Activated T-cell treated with anti-CD3 and anti-CD28 coated beads, Interleukin-2, amount 50 U/mL, for 48 hours (primary cell): ENCODE data around the gene PLXNB1.

ENCODE experiments used
- DNase-seq, 2 experiments: peaks; one replicate each; pipeline ENCODE4 v3.0.0-alpha.2; 2020

The PLXNB1 gene

GRCh38 chr3:48416546-48416945, 13.3 kb downstream of the PLXNB1 start:
- DNase-seq, result no peak

GRCh38 chr3:48416091-48416505, 13.8 kb downstream of the PLXNB1 start:
- no peak for DNase-seq

DNA sequence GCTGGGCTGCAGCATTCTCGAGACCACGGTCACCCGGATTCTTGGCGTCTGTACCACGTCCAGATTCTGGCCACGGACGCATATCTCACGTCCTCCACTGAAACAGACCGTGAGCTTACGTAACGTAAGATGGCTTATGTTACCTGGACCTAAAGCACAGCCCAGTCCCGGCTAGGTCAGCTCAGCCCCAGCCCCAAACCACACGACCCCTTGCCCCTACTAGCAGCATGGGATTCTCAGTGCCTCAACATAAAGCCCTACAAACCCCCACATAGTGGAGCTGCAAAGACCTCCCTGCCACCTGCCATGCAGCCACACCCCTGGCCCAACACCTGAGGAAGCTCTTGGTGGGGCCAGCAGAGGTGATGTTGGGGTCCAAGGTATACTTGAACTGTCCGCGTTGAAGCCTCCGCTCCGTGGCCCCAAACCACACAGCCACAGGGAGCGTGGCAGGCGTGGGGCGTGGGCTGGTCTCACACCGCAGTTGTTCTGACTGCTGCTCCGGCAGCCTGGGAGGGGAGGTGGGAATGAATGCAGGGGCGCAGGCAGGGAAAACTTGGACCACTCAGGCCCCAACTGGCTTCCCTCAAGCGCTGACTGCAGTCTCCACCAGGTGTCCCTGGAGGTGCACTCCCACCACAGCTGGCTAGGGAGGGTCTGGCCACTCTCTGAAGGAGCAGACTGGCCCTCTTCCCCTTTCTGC, 14.5 kb downstream of the PLXNB1 start:
- DNase-seq, result no peak

GRCh38 chr3:48414376-48415250, 15.3 kb downstream of the PLXNB1 start:
- no peak for DNase-seq

DNA sequence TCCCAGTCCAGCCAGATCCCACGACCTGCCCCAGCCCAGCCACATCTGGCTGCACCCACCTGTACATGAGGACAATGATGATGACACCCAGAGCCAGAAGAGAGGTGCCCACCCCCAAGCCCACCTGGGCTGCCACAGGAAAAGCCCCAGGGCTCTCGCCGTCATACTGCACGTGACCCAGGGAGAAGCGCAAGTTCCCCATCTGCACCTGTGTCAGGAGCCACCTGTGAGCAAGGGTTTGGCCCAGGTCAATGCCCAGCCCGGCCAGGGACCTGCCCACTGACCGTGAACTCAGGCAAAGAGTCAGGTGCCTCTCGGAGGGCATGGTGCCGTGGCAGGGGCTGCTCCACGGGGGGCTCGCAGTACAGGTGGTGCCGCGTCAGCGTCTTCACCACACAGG, 16.3 kb downstream of the PLXNB1 start:
- DNase-seq, result no peak

DNA sequence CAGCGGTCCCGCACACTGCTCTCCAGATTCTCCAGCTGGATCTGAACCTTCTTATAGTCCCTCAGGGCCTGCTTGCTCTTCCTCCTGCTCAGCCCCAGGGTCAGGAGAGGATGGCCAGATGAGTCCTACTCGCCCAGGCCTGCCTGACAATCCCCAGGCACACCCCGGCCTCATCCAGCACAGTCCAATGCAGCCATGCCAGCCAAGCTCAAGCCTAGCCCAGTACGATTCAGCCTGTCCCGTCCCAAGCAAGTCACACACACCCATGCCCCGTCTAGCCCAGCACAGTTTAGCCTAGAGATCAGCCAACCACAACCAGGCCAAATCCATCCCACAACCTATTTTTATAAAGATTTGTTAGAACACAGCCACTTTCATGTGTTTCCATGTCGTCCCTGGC, 16.8 kb downstream of the PLXNB1 start:
- no peak for DNase-seq

DNA sequence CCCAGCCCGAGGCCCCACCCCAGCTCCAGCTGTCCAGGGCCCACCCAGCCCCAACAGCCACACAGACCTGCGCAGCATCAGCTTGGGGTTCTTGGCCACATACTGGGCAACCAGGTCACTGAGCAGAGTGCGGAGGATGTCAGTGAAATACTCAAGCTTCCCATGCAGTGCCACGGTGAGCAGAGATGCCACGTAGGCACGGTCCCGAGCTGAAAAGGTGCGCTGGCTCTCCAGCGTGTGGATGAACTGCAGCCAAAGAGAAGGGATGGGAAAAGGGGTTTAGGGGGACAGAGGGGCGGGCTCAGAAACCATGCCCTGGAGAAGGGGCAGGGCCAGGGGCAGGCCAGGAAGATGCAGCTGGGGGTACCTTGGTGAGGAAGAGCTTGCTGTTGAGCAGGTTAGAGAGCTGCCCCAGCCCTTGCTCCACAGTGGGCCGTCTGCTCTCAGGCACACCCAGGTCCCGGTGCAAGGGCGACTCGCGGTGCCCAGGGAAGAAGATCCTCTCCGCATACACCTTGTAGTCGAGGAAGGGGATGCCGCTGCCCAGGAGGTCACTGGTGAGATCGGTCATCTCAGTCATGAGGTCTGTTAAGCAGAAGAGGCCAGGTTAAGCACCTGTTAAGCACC, 17.4 kb downstream of the PLXNB1 start:
- no peak for DNase-seq

DNA sequence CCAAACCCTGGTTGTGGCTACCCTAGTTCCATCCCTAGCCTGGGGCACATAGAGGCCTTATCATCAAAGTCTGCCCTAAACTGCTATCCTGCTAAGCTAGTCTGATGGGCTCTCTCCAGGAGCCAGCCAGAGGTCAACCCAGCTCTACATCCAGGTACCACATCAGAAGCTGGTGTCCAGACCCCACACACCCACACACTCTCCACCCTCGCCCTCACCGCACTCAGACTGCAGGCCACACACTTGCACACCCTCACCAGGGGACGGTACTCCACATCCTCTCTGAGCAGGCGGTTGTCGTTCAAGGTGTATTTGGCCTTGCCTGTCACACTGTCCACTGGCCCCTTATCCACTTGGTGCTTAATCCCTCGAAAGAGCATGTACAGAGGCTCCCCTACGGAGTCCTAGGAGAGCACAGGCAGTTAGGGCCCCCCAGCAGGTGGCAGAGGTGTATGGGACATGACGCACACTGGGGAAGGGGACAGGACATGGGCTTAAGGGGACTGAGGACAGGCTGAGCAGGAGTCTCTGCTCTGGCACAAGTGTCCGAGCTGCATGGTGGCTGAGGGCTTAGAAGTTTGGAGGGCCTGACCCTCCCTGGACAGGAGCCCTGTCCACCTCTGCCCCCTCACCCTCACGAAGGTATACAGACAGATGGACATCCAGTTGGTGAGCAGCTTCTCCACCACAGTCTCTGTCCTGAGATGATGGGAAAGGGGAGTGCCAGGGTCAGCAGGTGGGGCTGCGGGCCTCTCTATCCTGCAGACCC, 18.1 kb downstream of the PLXNB1 start:
- DNase-seq, result no peak

GRCh38 chr3:48411041-48411588, 18.8 kb downstream of the PLXNB1 start:
- DNase-seq, result no peak

DNA sequence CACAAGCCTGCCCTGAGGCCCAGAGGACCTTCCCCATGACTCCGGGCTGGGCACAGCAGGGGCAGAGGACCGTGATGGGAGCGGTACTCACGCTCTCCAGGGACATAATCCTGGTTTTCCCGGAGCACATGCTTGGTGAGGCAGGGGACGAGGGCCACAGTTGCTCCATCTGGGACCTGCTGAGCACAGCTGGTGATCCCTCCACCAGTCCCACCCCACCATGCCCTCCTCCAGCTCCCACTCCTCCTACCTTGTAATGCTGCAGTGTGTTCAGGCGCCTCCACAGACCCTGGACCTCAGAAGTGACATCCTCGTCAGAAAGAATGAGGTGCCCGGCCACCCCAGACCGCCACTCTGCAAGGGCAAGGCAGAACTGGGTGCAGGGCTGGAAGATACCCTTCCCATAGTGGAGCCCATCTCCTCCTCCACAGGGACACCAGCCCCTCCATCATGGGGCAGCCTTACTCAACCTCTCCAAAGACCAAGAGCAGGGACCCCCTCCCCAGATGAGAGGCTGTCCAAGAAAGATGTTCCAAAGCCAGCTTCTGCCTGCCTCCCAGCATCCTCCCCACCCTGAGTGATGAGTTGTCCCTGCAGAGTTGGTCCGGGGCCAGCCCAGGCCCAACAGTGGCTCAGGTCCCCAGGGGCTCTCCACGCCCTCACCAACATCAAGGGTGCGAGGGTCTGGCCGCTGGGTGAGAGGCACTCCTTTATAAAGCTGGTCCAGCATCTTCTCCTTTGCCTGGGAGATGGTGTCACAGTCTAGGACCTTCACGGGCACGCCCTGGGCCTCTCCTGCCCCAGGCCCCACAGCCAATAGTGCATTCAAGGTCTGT, 19.5 kb downstream of the PLXNB1 start:
- DNase-seq, result peak in 1 of 2 experiments; percentile 7

- no peak for DNase-seq
Observed at GRCh38 chr3:48409291-48410201, 20.3 kb downstream of the PLXNB1 start.

GRCh38 chr3:48408823-48409281, 21.0 kb downstream of the PLXNB1 start:
- peak in 1 of 2 experiments; percentile 22 for DNase-seq

- no peak for DNase-seq
Observed at GRCh38 chr3:48407542-48408099, 22.3 kb downstream of the PLXNB1 start.

GRCh38 chr3:48406443-48407431, 23.1 kb downstream of the PLXNB1 start:
- DNase-seq, result peak; percentile 11 to 12

GRCh38 chr3:48405971-48406370, 23.9 kb downstream of the PLXNB1 start:
- DNase-seq, result peak; percentile 10 to 12

DNA sequence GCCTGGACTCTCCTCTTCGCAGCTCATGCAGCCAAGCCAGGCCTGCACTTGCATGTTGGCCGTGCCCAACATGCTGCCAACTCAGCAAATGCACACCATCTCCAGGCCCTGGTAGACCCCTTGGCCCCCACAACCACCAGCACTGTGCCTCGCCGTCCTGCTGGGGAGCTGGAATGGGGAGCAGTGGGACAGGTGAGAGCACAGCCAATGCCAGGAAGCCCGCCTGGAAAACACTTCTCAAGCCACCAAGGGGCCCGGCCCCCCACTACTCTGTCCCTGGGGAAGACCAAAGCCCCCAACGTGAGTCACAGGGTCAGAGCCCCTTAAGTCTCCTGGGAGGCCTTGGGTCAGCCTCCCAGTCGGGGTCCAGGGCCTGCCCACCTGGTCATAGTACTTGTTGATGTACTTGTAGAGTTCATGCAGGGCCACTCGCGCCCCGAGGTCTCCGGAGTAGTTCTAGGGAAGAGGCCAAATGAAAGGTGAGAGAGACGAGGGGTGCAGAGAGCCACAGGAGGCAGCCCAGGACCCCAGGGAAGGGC, 24.5 kb downstream of the PLXNB1 start:
- peak; percentile 13 to 14 for DNase-seq

DNA sequence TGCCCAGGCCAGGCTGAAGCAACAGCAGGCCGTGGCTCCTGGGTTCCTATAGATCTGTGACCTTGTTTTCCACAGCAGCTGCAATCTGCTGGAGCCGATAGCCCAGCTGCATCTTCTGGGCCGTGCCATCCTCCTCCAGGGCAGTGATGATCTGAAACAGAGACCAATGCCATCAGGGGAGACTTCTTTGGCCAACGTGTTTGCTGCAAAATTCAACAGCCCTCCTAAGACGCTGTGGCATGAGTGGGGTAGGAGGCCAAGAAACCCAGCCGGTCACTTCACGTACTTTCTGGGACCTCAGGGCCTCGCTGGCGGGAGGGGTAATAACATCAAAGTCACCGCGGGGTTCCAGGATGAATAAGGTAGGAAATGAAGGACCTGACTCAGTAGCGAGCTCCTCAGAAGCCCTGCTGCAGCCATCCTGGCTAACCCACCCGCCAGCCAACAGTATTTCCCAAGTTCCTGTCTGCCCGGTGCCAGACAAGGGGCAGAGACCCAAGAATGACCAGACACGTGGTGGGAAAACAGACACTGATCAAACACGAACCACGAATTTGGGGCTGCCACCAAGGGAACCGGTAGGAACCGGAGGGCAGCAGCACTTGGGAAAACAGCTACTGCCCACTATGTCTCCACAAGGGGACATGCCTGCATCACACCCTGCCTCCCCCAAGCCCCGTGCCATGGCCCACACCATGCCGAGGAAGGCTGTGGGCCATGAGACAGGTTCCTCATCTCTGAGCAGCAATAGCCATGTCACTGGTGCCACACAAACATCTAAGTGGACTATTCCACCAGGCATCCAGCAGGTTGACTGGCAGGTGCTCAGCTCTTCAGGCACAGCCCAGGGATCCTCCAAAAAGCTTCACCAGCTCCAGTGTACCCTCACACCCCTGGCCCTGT, 25.2 kb downstream of the PLXNB1 start:
- peak in 1 of 2 experiments; percentile 12 for DNase-seq
